ENCODE data around the gene ALOX15B. TPM values are rescaled to one million over a fixed set of nuclear protein-coding genes. Genes with fewer than 3 reads are reported as not detected.
"Not testable (repeated sequence)": the region's sequence is repeated elsewhere in the genome, so short reads cannot be mapped to it uniquely, and the experiment has no call there.

The ALOX15B gene
- total RNA-seq, 1 donor from 2014 or later, result 121 TPM

- no peak for ATAC-seq
Measured at GRCh38 chr17:8014558-8014850, 24.4 kb upstream of the ALOX15B start.

GRCh38 chr17:8015236-8015956 lies 23.5 kb upstream of the ALOX15B start:
- no peak for ATAC-seq

- ATAC-seq, result peak; percentile 43
Measured at GRCh38 chr17:8015957-8016631, 22.8 kb upstream of the ALOX15B start.

GRCh38 chr17:8016632-8017424 lies 22.0 kb upstream of the ALOX15B start:
- peak; percentile 65 for ATAC-seq

GRCh38 chr17:8018436-8018835 lies 20.4 kb upstream of the ALOX15B start:
- ATAC-seq, result no peak

GRCh38 chr17:8019166-8019565 lies 19.7 kb upstream of the ALOX15B start:
- peak; percentile 79 for ATAC-seq

GRCh38 chr17:8019665-8020650 lies 18.9 kb upstream of the ALOX15B start:
- peak; percentile 67 for ATAC-seq

GRCh38 chr17:8020776-8021564 lies 17.9 kb upstream of the ALOX15B start:
- no peak for ATAC-seq

GRCh38 chr17:8021565-8022359 lies 17.1 kb upstream of the ALOX15B start:
- no peak for ATAC-seq

GRCh38 chr17:8022360-8023003 lies 16.4 kb upstream of the ALOX15B start:
- ATAC-seq, result no peak

GRCh38 chr17:8024161-8024560 lies 14.7 kb upstream of the ALOX15B start:
- not testable (repeated sequence) for ATAC-seq

GRCh38 chr17:8025176-8025911 lies 13.5 kb upstream of the ALOX15B start:
- ATAC-seq, result no peak

- peak; percentile 71 for ATAC-seq
Measured at GRCh38 chr17:8029121-8029520, 9.7 kb upstream of the ALOX15B start.

- ATAC-seq, result no peak
Measured at GRCh38 chr17:8031261-8031661, 7.6 kb upstream of the ALOX15B start.

GRCh38 chr17:8031950-8032349 lies 6.9 kb upstream of the ALOX15B start:
- ATAC-seq, result no peak

- no peak for ATAC-seq
Measured at GRCh38 chr17:8032442-8032841, 6.4 kb upstream of the ALOX15B start.

- ATAC-seq, result peak; percentile 14
Measured at GRCh38 chr17:8039611-8040168, 831 bp downstream of the ALOX15B start.

- peak; percentile 37 for ATAC-seq
Measured at GRCh38 chr17:8041249-8041928, 2.5 kb downstream of the ALOX15B start.

Measured in esophagus mucosa (tissue), 1 donor.